OCI-LY7 (cell line): ENCODE data around the gene ELOVL7. TPM values are rescaled to one million over a fixed set of nuclear protein-coding genes. Genes with fewer than 3 reads are reported as not detected.

ENCODE experiments used
- BruUV-seq: library from RNA; stranded (reverse); fragments of 400-500 nt; replicated peaks from 2 replicates; lab custom pipeline; 2021; lab: Mats Ljungman, UMichigan
- CTCF ChIA-PET: fragments of 300-600 bp; sonication (Branson Sonifier 250); formaldehyde crosslinking; loops from one replicate; lab custom pipeline; 2022; ENCODE audit warnings: antibody characterized with exemption; ENCODE audit not compliant: unreplicated experiment; lab: Charles Lee
- POLR2A ChIA-PET: fragments of 300-600 bp; sonication (Branson Sonifier 250); formaldehyde crosslinking; loops from one replicate; lab custom pipeline; 2022; ENCODE audit warnings: antibody characterized with exemption; lab: Charles Lee
- DNase-seq: peaks from one replicate; pipeline ENCODE4 v3.0.0-alpha.2; 2015; ENCODE audit warnings: low spot score
- H2AFZ ChIP-seq: fragments of 200-600 bp; sonication (generic), shearing (Covaris generic); 2 replicates; pipeline ENCODE4 v1.6.1; 2014; ENCODE audit warnings: mild to moderate bottlenecking, antibody characterized with exemption, low read length, moderate library complexity
- H3K27ac ChIP-seq: fragments of 200-600 bp; sonication (generic); 2 replicates; pipeline ENCODE4 v1.5.1; 2014; ENCODE audit warnings: mixed run types, low read depth, mild to moderate bottlenecking, moderate library complexity, low read length, inconsistent platforms; ENCODE audit not compliant: poor library complexity, severe bottlenecking
- H3K36me3 ChIP-seq: fragments of 200-600 bp; sonication (generic); 2 replicates; pipeline ENCODE4 v1.6.1; 2014; ENCODE audit warnings: mild to moderate bottlenecking, antibody characterized with exemption, low read length, moderate library complexity, mixed read lengths; ENCODE audit not compliant: insufficient read depth
- H3K4me1 ChIP-seq: fragments of 200-600 bp; sonication (generic); 2 replicates; pipeline ENCODE4 v1.5.1; 2014; ENCODE audit warnings: mild to moderate bottlenecking, low read length; ENCODE audit not compliant: insufficient read depth, poor library complexity, severe bottlenecking
- H3K4me2 ChIP-seq: fragments of 200-600 bp; sonication (generic); 2 replicates; pipeline ENCODE4 v1.6.1; 2014; ENCODE audit warnings: mild to moderate bottlenecking, low read length
- H3K4me3 ChIP-seq: fragments of 200-600 bp; sonication (generic); 2 replicates; pipeline ENCODE4 v1.5.1; 2014; ENCODE audit warnings: mild to moderate bottlenecking, low read depth, low read length; ENCODE audit not compliant: poor library complexity, severe bottlenecking
- H3K79me2 ChIP-seq: fragments of 200-600 bp; sonication (generic); 2 replicates; pipeline ENCODE4 v1.6.1; 2016; ENCODE audit warnings: low read depth, mild to moderate bottlenecking, low read length, moderate library complexity, mixed read lengths; ENCODE audit not compliant: insufficient read depth
- H3K9me2 ChIP-seq: fragments of 200-600 bp; sonication (generic); 2 replicates; pipeline ENCODE4 v1.6.1; 2016; ENCODE audit warnings: mild to moderate bottlenecking, low read length, mixed read lengths; ENCODE audit not compliant: insufficient read depth
- H3K9me3 ChIP-seq: fragments of 200-600 bp; sonication (generic); 2 replicates; pipeline ENCODE4 v1.6.1; 2014; ENCODE audit warnings: mild to moderate bottlenecking, mixed run types, low read length, mixed read lengths
- H4K20me1 ChIP-seq: fragments of 200-600 bp; sonication (generic); 2 replicates; pipeline ENCODE4 v1.6.1; 2014; ENCODE audit warnings: mild to moderate bottlenecking, antibody characterized with exemption, low read length, moderate library complexity, mixed read lengths; ENCODE audit not compliant: insufficient read depth
- EZH2phosphoT487 ChIP-seq: fragments of 200-600 bp; sonication (generic); IDR thresholded peaks from 2 replicates; pipeline ENCODE4 v1.6.1; 2018; ENCODE audit warnings: low read depth, borderline replicate concordance, mild to moderate bottlenecking, mixed run types, antibody characterized with exemption, low read length, moderate library complexity, mixed read lengths
- intact Hi-C: fragments of 100-400 bp; cut with micrococcal nuclease; formaldehyde crosslinking; loops from one replicate; pipeline ENCODE4 v1.10.0; 2022; ENCODE audit not compliant: unreplicated experiment
- total RNA-seq, 2 experiments: library from RNA; depleted of rRNA in 1 of 2; stranded (reverse); fragments of >200 nt in 1 of 2; shearing (Covaris generic) in 1 of 2; gene quantifications; 2 replicates each; pipeline ENCODE4 v1.2.3, GENCODE V29; 2014 to 2022
- TF ChIP-seq, protein P1 (sequence below): fragments of 200-600 bp; sonication (generic); conservative IDR thresholded peaks from 2 replicates; pipeline ENCODE4 v1.5.1; 2014; ENCODE audit warnings: mild to moderate bottlenecking, antibody characterized with exemption, low read length, moderate library complexity, mixed read lengths

ELOVL7 gene
- total RNA-seq, 2 experiments from 2014 or later, result 0.03 TPM; not detected in 1

DNA sequence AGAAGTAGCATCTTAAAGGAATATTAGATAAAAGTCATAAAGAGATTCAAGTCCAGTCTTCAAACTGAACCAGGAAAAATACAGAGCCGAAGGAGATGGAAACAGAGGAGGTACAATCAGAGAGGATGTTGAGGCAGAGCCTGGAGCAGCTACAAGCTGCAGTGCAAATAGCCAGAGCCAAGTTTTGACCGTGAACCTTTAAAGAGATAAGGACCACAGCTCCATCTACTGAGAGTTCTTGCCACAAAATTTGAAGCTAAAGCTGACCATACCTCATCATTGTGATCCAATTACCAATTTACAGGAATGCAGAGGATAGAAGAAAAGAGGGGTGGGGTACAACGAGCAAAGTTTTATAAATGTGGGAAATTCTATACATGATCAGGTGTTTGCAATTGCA is 133.7 kb downstream of the ELOVL7 start:
- H3K9me2 ChIP-seq, result no peaks in the 10 kb centered on the region
- H2AFZ ChIP-seq, result no peak overlapping the region
- no peaks in the 10 kb centered on the region for H3K9me3 ChIP-seq
- ChIA-PET POLR2A (interaction anchor here (0.5 to 1.8 kb wide), 4 partner anchors 9 to 510 kb away, joined by 3 to 9 read pairs (median 6); no protein-coding TSS in a partner anchor), CTCF (interaction anchor here (0.6 kb wide), 1 partner anchor 458 kb away, joined by 4 read pairs; no protein-coding TSS in a partner anchor)
- H3K4me3 ChIP-seq, result no peak overlapping the region
- H3K27ac ChIP-seq, result no peak overlapping the region
- H4K20me1 ChIP-seq, result no peaks in the 10 kb centered on the region
- no peaks in the 10 kb centered on the region for H3K79me2 ChIP-seq
- H3K36me3 ChIP-seq, result no peaks in the 10 kb centered on the region
- no peaks in the 10 kb centered on the region for H3K4me1 ChIP-seq
- H3K4me2 ChIP-seq, result no peak overlapping the region
- BruUV-seq, result no TSS peak
- intact Hi-C loops, result no loop called here
- TF ChIP-seq EZH2phosphoT487, result no peak
- TF ChIP-seq, protein P1, sequence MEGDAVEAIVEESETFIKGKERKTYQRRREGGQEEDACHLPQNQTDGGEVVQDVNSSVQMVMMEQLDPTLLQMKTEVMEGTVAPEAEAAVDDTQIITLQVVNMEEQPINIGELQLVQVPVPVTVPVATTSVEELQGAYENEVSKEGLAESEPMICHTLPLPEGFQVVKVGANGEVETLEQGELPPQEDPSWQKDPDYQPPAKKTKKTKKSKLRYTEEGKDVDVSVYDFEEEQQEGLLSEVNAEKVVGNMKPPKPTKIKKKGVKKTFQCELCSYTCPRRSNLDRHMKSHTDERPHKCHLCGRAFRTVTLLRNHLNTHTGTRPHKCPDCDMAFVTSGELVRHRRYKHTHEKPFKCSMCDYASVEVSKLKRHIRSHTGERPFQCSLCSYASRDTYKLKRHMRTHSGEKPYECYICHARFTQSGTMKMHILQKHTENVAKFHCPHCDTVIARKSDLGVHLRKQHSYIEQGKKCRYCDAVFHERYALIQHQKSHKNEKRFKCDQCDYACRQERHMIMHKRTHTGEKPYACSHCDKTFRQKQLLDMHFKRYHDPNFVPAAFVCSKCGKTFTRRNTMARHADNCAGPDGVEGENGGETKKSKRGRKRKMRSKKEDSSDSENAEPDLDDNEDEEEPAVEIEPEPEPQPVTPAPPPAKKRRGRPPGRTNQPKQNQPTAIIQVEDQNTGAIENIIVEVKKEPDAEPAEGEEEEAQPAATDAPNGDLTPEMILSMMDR, result no peak
- no peak for DNase-seq

- H3K4me1 ChIP-seq, result peaks cover 10% of the 10 kb centered on the region
- intact Hi-C loops, result no loop called here
Observed at GRCh38 chr5:60705144-60705543, 138.9 kb downstream of the ELOVL7 start.

DNA sequence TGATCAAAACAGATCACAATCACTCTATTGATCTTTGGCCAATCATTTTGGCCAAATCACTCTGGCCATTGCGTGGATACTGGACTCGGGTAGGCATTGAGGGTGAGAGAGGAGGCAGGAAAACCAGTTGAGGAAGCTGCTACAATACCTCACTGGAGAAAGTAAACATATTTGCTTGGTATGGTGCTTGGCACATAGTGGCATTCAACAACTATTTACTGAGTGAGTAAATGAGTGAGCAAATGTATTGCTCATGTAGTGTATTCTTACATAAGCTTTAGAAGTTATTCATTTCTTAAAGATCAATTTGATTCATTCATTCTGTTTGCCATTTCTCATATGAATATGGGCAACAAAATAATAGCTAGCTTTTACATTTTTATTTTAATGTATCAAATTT is 140.1 kb downstream of the ELOVL7 start:
- no peak overlapping the region for H2AFZ ChIP-seq
- intact Hi-C loops, result loop anchor here (5.0 kb wide), 1 partner anchor 243 kb away; the partner anchor contains the start of genes ERCC8 and NDUFAF2
- no peaks in the 10 kb centered on the region for H3K9me3 ChIP-seq
- peaks cover 7% of the 10 kb centered on the region for H3K79me2 ChIP-seq
- H3K36me3 ChIP-seq, result no peaks in the 10 kb centered on the region
- no peak for TF ChIP-seq EZH2phosphoT487
- TF ChIP-seq, protein P1, result no peak
- no TSS peak for BruUV-seq
- CTCF ChIA-PET, result no interaction called here
- no peak for DNase-seq
- H3K4me1 ChIP-seq, result peaks cover 10% of the 10 kb centered on the region
- no peak overlapping the region for H3K4me3 ChIP-seq
- no peaks in the 10 kb centered on the region for H4K20me1 ChIP-seq
- no peak overlapping the region for H3K27ac ChIP-seq
- POLR2A ChIA-PET, result interaction anchor here (1.4 kb wide), 1 partner anchor 14 kb away, joined by 4 read pairs; no protein-coding TSS in a partner anchor
- no peak overlapping the region for H3K4me2 ChIP-seq
- H3K9me2 ChIP-seq, result no peaks in the 10 kb centered on the region

More at GRCh38 chr5:60705144-60705543, 138.9 kb downstream of the ELOVL7 start:
- no peak overlapping the region for H3K4me2 ChIP-seq
- H3K9me3 ChIP-seq, result no peaks in the 10 kb centered on the region
- no peak overlapping the region for H2AFZ ChIP-seq
- H3K79me2 ChIP-seq, result no peaks in the 10 kb centered on the region
- no peak overlapping the region for H3K4me3 ChIP-seq
- no TSS peak for BruUV-seq
- H3K27ac ChIP-seq, result no peak overlapping the region
- CTCF ChIA-PET, result no interaction called here
- TF ChIP-seq, protein P1, result no peak
- no peak for TF ChIP-seq EZH2phosphoT487
- H3K36me3 ChIP-seq, result no peaks in the 10 kb centered on the region
- H4K20me1 ChIP-seq, result no peaks in the 10 kb centered on the region
- no peaks in the 10 kb centered on the region for H3K9me2 ChIP-seq
- no peak for DNase-seq
- POLR2A ChIA-PET, result interaction anchor here (1.4 kb wide), 1 partner anchor 13 kb away, joined by 4 read pairs; no protein-coding TSS in a partner anchor
